Nephron (organoid): ENCODE results near the gene NPTN.
"Not testable (repeated sequence)": the region's sequence is repeated elsewhere in the genome, so short reads cannot be mapped to it uniquely, and the experiment has no call there.

Experiments used
- H3K27ac Mint-ChIP-seq, 3 experiments: 2 replicates each; pipeline ENCODE4 v1.8.0; 2020; ENCODE audit warnings: mixed read lengths in 3 of 3, mild to moderate bottlenecking in 2 of 3, moderate library complexity in 1 of 3
- H3K27me3 Mint-ChIP-seq: 2 replicates; pipeline ENCODE4 v1.8.0; 2021; ENCODE audit warnings: low read depth, mild to moderate bottlenecking, moderate library complexity, mixed read lengths
- H3K36me3 Mint-ChIP-seq: 2 replicates; pipeline ENCODE4 v1.8.0; 2020; ENCODE audit warnings: low read depth, mixed read lengths
- H3K4me1 Mint-ChIP-seq: 2 replicates; pipeline ENCODE4 v1.8.0; 2020; ENCODE audit warnings: mixed read lengths
- H3K4me3 Mint-ChIP-seq, 3 experiments: 2 replicates each; pipeline ENCODE4 v1.8.0; 2020; ENCODE audit warnings: mild to moderate bottlenecking in 3 of 3, mixed read lengths in 3 of 3, moderate library complexity in 2 of 3
- H3K9me3 Mint-ChIP-seq: 2 replicates; pipeline ENCODE4 v1.8.0; 2020; ENCODE audit warnings: mixed read lengths
- TF ChIP-seq, protein P1 (sequence below), 3 experiments: fragments of 200-600 bp; sonication (generic); IDR thresholded peaks; one replicate each; pipeline ENCODE4 v1.5.0; 2021; ENCODE audit warnings: antibody characterized with exemption in 3 of 3; ENCODE audit not compliant: unreplicated experiment in 3 of 3

The NPTN gene

DNA sequence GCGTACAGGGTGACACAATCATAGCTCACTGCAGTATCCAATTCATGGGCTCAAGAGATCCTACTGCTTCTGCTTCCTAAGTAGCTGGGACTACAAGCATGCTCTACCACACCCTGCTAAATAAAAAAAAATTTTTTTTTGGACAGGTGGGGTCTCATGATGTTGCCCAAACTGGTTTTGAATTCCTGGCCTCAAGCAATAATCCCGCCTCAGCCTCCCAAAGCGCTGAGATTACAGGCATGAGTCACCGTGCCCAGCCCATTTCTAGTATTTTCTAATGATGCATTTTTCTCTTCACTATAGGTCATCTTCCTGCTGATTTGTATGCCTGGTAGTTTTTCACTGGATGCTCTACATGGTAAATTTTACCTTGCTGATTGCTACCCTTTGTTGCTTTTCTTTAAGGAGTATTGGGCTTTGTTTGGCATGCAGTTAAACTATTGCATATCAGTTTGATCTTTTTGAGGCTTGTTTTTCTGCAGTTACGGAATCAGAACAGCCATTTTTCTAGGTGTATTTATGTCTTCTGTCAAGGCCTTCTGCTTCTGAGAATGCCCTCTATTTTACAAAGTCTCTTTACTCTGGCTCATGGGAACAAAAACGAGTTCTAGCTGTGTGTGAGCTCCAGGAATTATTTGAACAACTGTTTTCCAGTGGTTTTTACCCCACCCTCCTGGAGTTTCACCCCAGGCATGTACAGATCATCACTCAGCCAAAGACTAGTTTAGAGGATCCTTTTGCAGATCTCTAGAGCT lies 14.2 kb upstream of the NPTN start:
- Mint-ChIP-seq H3K36me3 (peaks cover 7% of the 10 kb centered on the region), H3K4me3 (no peak overlapping the region), H3K9me3 (peaks cover 9% of the 10 kb centered on the region), H3K4me1 (no peaks in the 10 kb centered on the region), H3K27me3 (no peaks in the 10 kb centered on the region), H3K27ac (no peak overlapping the region)
- TF ChIP-seq, protein P1, sequence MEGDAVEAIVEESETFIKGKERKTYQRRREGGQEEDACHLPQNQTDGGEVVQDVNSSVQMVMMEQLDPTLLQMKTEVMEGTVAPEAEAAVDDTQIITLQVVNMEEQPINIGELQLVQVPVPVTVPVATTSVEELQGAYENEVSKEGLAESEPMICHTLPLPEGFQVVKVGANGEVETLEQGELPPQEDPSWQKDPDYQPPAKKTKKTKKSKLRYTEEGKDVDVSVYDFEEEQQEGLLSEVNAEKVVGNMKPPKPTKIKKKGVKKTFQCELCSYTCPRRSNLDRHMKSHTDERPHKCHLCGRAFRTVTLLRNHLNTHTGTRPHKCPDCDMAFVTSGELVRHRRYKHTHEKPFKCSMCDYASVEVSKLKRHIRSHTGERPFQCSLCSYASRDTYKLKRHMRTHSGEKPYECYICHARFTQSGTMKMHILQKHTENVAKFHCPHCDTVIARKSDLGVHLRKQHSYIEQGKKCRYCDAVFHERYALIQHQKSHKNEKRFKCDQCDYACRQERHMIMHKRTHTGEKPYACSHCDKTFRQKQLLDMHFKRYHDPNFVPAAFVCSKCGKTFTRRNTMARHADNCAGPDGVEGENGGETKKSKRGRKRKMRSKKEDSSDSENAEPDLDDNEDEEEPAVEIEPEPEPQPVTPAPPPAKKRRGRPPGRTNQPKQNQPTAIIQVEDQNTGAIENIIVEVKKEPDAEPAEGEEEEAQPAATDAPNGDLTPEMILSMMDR (IDR thresholded peaks at IDR 0.05; ENCODE audit: unreplicated experiment in 3 of 3): no peak

DNA sequence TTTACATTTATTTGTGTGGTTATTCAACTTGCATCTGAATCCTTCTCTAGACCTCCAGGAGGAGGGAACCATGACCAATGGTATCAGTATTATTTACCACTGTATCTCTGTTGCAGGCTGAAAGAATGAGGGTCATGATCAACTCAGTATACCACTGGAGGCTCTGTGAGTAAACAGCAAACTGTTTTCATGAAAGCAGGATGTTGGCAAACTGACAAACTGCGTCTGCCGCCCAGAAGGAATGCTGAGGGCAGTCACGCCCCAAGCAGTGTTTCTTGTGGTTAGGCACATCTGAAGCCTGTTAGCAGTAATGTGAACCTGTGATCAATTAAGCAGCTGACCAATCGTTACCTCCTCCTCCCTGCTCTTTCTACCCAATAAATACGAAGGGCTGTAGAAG lies 6.3 kb upstream of the NPTN start:
- H3K9me3 Mint-ChIP-seq, H3K36me3 Mint-ChIP-seq, H3K27me3 Mint-ChIP-seq, H3K27ac Mint-ChIP-seq, H3K4me1 Mint-ChIP-seq, H3K4me3 Mint-ChIP-seq: not testable (repeated sequence)

DNA sequence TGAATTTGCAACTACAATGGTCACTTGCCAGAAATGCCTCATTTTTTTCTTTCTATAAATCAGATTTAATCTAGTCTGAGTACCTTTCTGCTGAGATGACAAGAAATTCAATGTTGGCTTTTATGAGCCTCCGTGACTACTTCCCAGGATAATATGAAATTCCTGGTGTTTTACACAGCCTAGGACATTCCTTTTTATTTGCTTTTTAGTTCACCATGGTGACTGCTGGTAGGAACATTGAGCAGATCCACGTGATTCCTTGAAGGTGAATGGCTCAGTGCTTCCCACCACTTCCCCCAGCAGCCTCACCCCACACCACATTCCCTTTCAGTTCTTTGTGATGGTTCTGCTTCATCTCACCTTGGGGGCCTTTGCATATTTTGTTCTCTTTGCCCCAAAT lies 4.3 kb upstream of the NPTN start:
- Mint-ChIP-seq H3K27ac (no peak overlapping the region), H3K36me3 (no peaks in the 10 kb centered on the region), H3K4me3 (no peak overlapping the region), H3K27me3 (peaks cover 3% of the 10 kb centered on the region), H3K4me1 (peaks cover 8% of the 10 kb centered on the region), H3K9me3 (peaks cover 3% of the 10 kb centered on the region)
- TF ChIP-seq, protein P1 (IDR thresholded peaks at IDR 0.05; ENCODE audit: unreplicated experiment in 3 of 3): no peak

DNA sequence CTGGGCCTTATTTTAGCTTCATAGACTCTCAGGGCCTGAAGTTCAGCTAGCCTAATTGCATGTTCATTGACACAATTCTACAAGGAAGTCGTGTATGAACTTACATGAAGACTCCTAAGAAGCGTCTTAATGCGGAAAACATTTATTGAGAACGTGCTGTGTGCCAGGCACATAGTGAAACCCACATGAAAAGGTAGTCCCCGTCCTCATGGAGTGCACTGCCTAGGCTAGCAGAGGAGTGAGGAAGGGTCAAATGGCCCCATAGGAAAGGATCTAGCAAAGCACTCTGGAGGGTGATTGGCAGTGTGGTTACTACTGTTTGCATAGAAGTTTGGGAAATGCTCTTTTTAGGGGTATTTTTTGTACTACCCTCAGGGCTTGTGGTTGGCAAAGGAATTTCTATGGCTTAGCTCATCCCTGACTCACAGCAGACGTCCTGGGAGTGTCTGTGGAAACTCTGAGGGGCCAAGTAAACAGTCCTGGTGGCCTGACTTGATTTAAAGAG lies 854 bp upstream of the NPTN start:
- Mint-ChIP-seq H3K4me3 (peak overlapping the region; percentile 92 to 94 (median 93)), H3K27ac (peak overlapping the region; percentile 88 to 98 (median 96)), H3K36me3 (no peaks in the 10 kb centered on the region), H3K4me1 (peaks cover 39% of the 10 kb centered on the region), H3K27me3 (no peaks in the 10 kb centered on the region), H3K9me3 (no peaks in the 10 kb centered on the region)
- TF ChIP-seq, protein P1 (IDR thresholded peaks at IDR 0.05; ENCODE audit: unreplicated experiment in 3 of 3): no peak

DNA sequence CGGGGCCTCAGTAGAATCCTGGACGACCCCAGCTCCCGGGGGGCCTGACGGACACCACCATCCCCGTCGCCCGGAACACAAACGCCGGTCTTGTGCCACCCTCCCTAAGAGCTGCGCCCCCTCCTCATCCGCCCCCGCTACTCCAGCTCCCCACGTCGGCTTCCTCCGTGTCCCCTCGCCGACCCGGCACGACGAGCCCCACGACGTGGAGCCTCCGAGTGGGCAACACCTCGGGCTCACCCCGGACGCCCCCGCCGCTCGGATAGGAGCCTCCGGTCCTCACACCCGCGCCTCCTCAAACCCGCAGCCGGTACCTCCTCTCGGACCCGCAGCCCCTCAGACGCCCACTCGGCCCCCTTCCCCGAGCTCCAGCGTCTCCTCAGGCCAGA lies 525 bp downstream of the NPTN start:
- Mint-ChIP-seq H3K27ac (peak overlapping the region; percentile 77 to 89 (median 87)), H3K36me3 (no peaks in the 10 kb centered on the region), H3K4me3 (peak overlapping the region; percentile 92 to 94 (median 93)), H3K27me3 (no peaks in the 10 kb centered on the region), H3K4me1 (peaks cover 48% of the 10 kb centered on the region), H3K9me3 (no peaks in the 10 kb centered on the region)
- TF ChIP-seq, protein P1 (IDR thresholded peaks at IDR 0.05; ENCODE audit: unreplicated experiment in 3 of 3): no peak

DNA sequence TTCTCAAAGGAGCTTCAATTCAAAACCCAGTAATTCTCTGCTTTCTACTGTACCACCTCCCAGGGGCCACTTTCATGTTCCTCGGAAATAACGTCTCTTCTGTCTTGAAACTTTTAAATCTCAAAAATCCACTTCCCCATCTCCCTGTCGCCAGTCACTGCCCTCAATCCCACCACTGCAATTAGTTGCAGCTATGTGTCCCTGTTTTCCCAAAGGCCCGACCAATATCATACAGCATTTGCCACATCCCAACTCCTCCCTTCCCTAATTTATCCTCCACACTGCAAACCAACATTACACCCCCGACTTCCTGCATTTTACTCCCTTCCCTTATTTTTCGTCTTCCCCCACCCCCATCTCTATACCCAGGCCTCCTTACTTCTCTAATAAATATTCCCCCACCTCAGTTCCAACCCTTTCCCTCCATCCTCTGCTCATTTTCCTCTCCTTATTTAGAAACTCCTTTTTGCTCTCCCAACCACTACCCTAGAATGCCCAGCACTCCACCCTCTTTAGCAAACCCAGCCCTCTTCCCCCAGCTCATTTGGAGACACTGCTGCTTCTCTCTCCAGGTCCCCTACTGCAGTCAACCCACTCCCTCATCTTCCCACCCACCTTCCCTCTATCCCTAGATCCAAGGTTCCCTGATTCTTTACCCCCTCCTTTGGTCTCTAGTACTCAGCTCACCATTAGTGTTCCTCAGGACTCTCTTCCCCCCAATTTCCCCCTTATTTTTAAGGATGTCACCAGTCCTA lies 1.1 kb downstream of the NPTN start:
- TF ChIP-seq, protein P1 (IDR thresholded peaks at IDR 0.05; ENCODE audit: unreplicated experiment in 3 of 3): no peak
- Mint-ChIP-seq H3K4me1 (peaks cover 48% of the 10 kb centered on the region), H3K27ac (peak overlapping the region; percentile 77 to 89 (median 87)), H3K4me3 (peak overlapping the region; percentile 92 to 94 (median 93)), H3K36me3 (no peaks in the 10 kb centered on the region), H3K27me3 (no peaks in the 10 kb centered on the region), H3K9me3 (no peaks in the 10 kb centered on the region)
